ENCODE results near the gene NUDT16L1.

Gene NUDT16L1

DNA sequence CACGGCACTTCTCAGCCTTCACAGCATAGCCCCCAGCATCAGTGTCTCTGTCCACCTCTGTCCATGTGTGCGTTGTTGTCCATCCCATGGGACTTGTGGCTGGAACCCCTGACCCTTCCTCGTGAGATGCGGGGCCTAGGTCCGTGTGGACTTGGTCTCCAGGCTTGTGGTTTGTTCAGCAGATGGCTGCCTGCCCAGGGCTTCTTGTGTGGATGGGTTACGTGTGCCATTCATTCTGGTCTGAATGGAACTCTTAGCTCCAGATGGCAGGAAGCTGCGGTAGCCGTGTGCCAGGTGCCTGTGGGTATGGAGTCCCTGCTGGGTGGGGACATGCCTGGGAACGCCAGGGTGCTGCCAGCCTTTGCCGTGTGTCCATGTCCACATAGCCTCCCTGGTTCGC lies 31.7 kb upstream of the NUDT16L1 start:
- Mint-ChIP-seq H3K4me3 (no peak overlapping the region), H3K9me3 (no peaks in the 10 kb centered on the region), H3K36me3 (ENCODE audit: low read depth) (peaks cover 15% of the 10 kb centered on the region), H3K27me3 (ENCODE audit: low read depth) (no peaks in the 10 kb centered on the region), H3K27ac (peak overlapping the region in 1 of 3 experiments; percentile 64), H3K4me1 (peaks cover 4% of the 10 kb centered on the region)
- TF ChIP-seq, protein P1, sequence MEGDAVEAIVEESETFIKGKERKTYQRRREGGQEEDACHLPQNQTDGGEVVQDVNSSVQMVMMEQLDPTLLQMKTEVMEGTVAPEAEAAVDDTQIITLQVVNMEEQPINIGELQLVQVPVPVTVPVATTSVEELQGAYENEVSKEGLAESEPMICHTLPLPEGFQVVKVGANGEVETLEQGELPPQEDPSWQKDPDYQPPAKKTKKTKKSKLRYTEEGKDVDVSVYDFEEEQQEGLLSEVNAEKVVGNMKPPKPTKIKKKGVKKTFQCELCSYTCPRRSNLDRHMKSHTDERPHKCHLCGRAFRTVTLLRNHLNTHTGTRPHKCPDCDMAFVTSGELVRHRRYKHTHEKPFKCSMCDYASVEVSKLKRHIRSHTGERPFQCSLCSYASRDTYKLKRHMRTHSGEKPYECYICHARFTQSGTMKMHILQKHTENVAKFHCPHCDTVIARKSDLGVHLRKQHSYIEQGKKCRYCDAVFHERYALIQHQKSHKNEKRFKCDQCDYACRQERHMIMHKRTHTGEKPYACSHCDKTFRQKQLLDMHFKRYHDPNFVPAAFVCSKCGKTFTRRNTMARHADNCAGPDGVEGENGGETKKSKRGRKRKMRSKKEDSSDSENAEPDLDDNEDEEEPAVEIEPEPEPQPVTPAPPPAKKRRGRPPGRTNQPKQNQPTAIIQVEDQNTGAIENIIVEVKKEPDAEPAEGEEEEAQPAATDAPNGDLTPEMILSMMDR (IDR thresholded peaks at IDR 0.05; ENCODE audit: unreplicated experiment in 3 of 3): no peak

GRCh38 chr16:4663465-4663776 lies 29.9 kb upstream of the NUDT16L1 start:
- H3K4me1 Mint-ChIP-seq: peaks cover 4% of the 10 kb centered on the region
- no peaks in the 10 kb centered on the region for H3K27me3 Mint-ChIP-seq (ENCODE audit: low read depth)
- peaks cover 16% of the 10 kb centered on the region for H3K36me3 Mint-ChIP-seq (ENCODE audit: low read depth)
- H3K27ac Mint-ChIP-seq: peak overlapping the region in 1 of 3 experiments; percentile 52
- TF ChIP-seq, protein P1 (IDR thresholded peaks at IDR 0.05; ENCODE audit: unreplicated experiment in 3 of 3): no peak
- H3K9me3 Mint-ChIP-seq: no peaks in the 10 kb centered on the region
- H3K4me3 Mint-ChIP-seq: no peak overlapping the region

DNA sequence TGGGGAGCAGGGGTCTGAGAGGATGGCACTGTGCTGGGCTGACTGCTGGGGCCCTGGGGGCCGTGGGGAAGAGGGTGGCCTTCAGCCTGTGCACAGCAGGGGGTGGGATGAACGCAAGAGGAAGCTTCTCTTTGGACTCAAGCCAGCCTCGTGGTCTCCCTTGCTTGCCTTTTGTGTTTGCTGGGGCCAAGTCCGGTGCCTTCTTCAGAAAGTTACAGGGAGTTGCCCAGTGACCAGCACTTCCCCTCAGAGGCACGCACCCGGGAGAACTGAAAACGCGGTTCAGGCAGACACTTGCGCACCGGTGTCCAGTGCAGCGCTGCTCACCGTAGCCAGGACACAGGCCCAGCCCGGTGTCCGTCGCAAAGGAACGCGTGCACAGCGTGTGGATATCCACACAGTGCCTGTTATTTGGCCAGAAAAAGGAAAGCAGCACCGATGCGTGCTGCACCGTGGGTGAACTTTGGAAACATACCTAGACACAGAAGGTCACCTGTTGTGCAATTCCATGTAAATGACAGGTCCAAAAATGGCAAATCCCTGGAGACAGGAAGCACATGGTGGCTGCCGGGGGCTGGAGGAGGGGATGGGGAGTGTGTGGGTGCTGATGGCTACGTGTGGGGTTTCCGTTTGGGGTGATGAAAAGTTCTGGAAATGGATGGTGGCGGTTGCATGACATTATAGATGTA lies 29.4 kb upstream of the NUDT16L1 start:
- Mint-ChIP-seq H3K4me1 (peaks cover 4% of the 10 kb centered on the region), H3K4me3 (no peak overlapping the region), H3K27me3 (ENCODE audit: low read depth) (no peaks in the 10 kb centered on the region), H3K27ac (peak overlapping the region in 1 of 3 experiments; percentile 52), H3K9me3 (no peaks in the 10 kb centered on the region), H3K36me3 (ENCODE audit: low read depth) (peaks cover 16% of the 10 kb centered on the region)
- TF ChIP-seq, protein P1 (IDR thresholded peaks at IDR 0.05; ENCODE audit: unreplicated experiment in 3 of 3): no peak

DNA sequence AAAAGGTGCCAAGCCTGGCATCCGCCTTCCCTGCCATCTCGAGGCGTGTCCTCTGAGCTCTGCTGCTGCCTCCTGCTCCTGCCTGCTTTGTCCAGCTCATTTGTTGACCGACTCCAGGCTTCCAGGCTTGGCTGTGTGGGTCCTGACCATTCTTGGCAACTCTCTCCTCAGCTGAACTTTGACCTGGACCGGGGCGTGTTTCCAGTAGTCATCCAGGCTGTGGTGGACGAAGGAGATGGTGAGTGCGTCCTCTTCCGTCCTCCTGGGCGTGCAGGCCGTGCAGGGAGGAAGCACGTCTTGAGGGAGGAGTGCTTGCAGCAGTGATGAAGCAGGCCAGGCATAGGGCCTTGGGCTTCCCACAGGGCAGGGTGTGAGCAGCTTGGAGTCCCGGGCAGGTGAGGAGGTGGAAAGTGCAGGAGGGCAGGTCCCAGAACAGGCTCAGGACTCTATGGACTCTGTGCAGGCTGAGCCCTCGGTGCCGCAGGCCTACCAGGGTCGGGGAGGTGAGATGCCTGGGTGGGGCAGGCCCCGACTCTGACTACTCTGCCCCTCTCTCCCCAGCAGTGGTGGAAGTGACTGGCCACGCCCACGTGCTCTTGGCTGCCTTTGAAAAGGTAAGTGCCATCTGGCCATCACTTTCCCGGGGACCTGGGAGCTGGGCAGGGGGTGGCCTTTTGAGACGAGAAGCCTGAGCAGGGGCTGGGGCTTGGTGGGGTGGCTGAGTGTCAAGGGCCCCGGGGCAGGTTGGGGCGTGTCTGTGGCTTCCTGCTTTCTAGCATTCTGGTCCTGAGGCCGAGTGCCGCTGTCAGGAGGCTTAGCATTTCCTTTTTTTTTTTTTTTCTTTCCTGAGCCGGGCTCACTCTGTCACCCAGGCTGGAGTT lies 28.6 kb upstream of the NUDT16L1 start:
- Mint-ChIP-seq H3K9me3 (no peaks in the 10 kb centered on the region), H3K4me1 (peaks cover 4% of the 10 kb centered on the region), H3K36me3 (ENCODE audit: low read depth) (peaks cover 21% of the 10 kb centered on the region), H3K27ac (peak overlapping the region in 1 of 3 experiments; percentile 44), H3K4me3 (no peak overlapping the region), H3K27me3 (ENCODE audit: low read depth) (no peaks in the 10 kb centered on the region)
- TF ChIP-seq, protein P1 (IDR thresholded peaks at IDR 0.05; ENCODE audit: unreplicated experiment in 3 of 3): no peak

- peaks cover 4% of the 10 kb centered on the region for H3K4me1 Mint-ChIP-seq
- no peaks in the 10 kb centered on the region for H3K27me3 Mint-ChIP-seq (ENCODE audit: low read depth)
- no peaks in the 10 kb centered on the region for H3K9me3 Mint-ChIP-seq
- peaks cover 21% of the 10 kb centered on the region for H3K36me3 Mint-ChIP-seq (ENCODE audit: low read depth)
- TF ChIP-seq, protein P1 (IDR thresholded peaks at IDR 0.05; ENCODE audit: unreplicated experiment in 3 of 3): no peak
- no peak overlapping the region for H3K4me3 Mint-ChIP-seq
- H3K27ac Mint-ChIP-seq: no peak overlapping the region
Measured at GRCh38 chr16:4666537-4667202, 26.7 kb upstream of the NUDT16L1 start.
